HCT116 (cell line): ENCODE data around the gene CDA. TPM values are rescaled to one million over a fixed set of nuclear protein-coding genes. Genes with fewer than 3 reads are reported as not detected.

Source experiments
- ATAC-seq: fragments of 200-7000 bp; cut with Tn5 transposase; 2 replicates; pipeline ENCODE4 v1.9.1; 2020; ENCODE audit warnings: mild to moderate bottlenecking, moderate library complexity
- BruUV-seq: library from RNA; stranded (reverse); fragments of 400-500 nt; replicated peaks from 2 replicates; lab custom pipeline; 2021; lab: Mats Ljungman, UMichigan
- CTCF ChIA-PET: fragments of 300-600 bp; sonication (Branson Sonifier 250); formaldehyde crosslinking; loops from one replicate; lab custom pipeline; 2021; ENCODE audit warnings: antibody characterized with exemption; lab: Charles Lee
- POLR2A ChIA-PET: fragments of 300-600, 350-600 bp; sonication (Branson Sonifier 250); formaldehyde crosslinking; loops from one replicate; lab custom pipeline; 2021; ENCODE audit warnings: antibody characterized with exemption; lab: Charles Lee
- RAD21 ChIA-PET, 2 experiments: fragments of 300-600 bp; sonication (Branson Sonifier 250); formaldehyde crosslinking; loops; one replicate each; lab custom pipeline; 2023; ENCODE audit warnings: low total read pairs in 2 of 2; ENCODE audit not compliant: uncharacterized antibody in 2 of 2, unreplicated experiment in 2 of 2, low non-redundant PET in 1 of 2; lab: Charles Lee
- DNase-seq: peaks from one replicate; pipeline ENCODE4 v3.0.0-alpha.2; 2010; ENCODE audit warnings: low read depth, low spot score
- H2AFZ ChIP-seq: fragments of 200-600 bp; shearing (Covaris generic), sonication (generic); 2 replicates; pipeline ENCODE4 v1.6.1; 2017; ENCODE audit warnings: low read depth, mixed run types, mixed read lengths, antibody characterized with exemption, low read length; ENCODE audit not compliant: poor library complexity, severe bottlenecking
- H3K27ac ChIP-seq: 2 replicates; pipeline ENCODE4 v1.5.1; 2012; ENCODE audit warnings: low read depth, low read length
- H3K27me3 ChIP-seq: fragments of 200-600 bp; sonication (generic); 2 replicates; pipeline ENCODE4 v1.6.1; 2016; ENCODE audit warnings: mixed run types, low read length, mixed read lengths; ENCODE audit not compliant: insufficient read depth
- H3K36me3 ChIP-seq, 2 experiments: fragments of 200-500 bp in 1 of 2; fragments of 200-600 bp in 1 of 2; sonication (Bioruptor generic) in 1 of 2; sonication (generic) in 1 of 2; 2 replicates each; pipeline versions ENCODE4 v1.5.1 to v1.6.1; 2014 to 2016; ENCODE audit warnings: low read length in 2 of 2, inconsistent platforms in 1 of 2, mixed read lengths in 1 of 2, mixed run types in 1 of 2; ENCODE audit not compliant: insufficient read depth in 2 of 2, control insufficient read depth in 1 of 2
- H3K4me1 ChIP-seq, 2 experiments: fragments of 200-600 bp in 1 of 2; sonication (generic) in 1 of 2; 2 replicates each; pipeline versions ENCODE4 v1.5.1 to v1.6.1; 2012 to 2017; ENCODE audit warnings: low read length in 2 of 2, inconsistent platforms in 1 of 2, mild to moderate bottlenecking in 1 of 2, mixed read lengths in 1 of 2, mixed run types in 1 of 2, moderate library complexity in 1 of 2; ENCODE audit not compliant: insufficient read depth in 2 of 2, control insufficient read depth in 1 of 2
- H3K4me2 ChIP-seq: fragments of 200-600 bp; sonication (generic); 2 replicates; pipeline ENCODE4 v1.6.1; 2017; ENCODE audit warnings: mixed run types, low read length, mixed read lengths
- H3K4me3 ChIP-seq, 2 experiments: fragments of 200-600 bp in 1 of 2; sonication (generic) in 1 of 2; replicated peaks in 1 of 2; 2 replicates each; pipeline ENCODE4 v1.5.1; 2011 to 2016; ENCODE audit warnings: low read length in 2 of 2, control low read depth in 1 of 2, low read depth in 1 of 2, mild to moderate bottlenecking in 1 of 2, mixed read lengths in 1 of 2, mixed run types in 1 of 2
- H3K79me2 ChIP-seq: fragments of 200-600 bp; sonication (generic); 2 replicates; pipeline ENCODE4 v1.6.1; 2017; ENCODE audit warnings: mild to moderate bottlenecking, mixed run types, low read length, moderate library complexity, mixed read lengths; ENCODE audit not compliant: insufficient read depth
- H3K9ac ChIP-seq: fragments of 200-600 bp; sonication (generic); 2 replicates; pipeline ENCODE4 v1.6.1; 2016; ENCODE audit warnings: low read length, mixed read lengths
- H3K9me2 ChIP-seq: fragments of 200-600 bp; sonication (generic), shearing (Covaris generic); 2 replicates; pipeline ENCODE4 v1.6.1; 2017; ENCODE audit warnings: mixed run types, mild to moderate bottlenecking, moderate library complexity; ENCODE audit not compliant: insufficient read depth
- H3K9me3 ChIP-seq, 2 experiments: fragments of 200-500 bp in 1 of 2; fragments of 200-600 bp in 1 of 2; sonication (Bioruptor generic) in 1 of 2; sonication (generic) in 1 of 2; 2 replicates each; pipeline ENCODE4 v1.6.1; 2014 to 2017; ENCODE audit warnings: low read length in 2 of 2, mixed read lengths in 2 of 2, inconsistent platforms in 1 of 2, low read depth in 1 of 2, mild to moderate bottlenecking in 1 of 2, mixed run types in 1 of 2, moderate library complexity in 1 of 2; ENCODE audit not compliant: control insufficient read depth in 1 of 2, insufficient read depth in 1 of 2
- H4K20me1 ChIP-seq: fragments of 200-600 bp; sonication (generic), shearing (Covaris generic); 2 replicates; pipeline ENCODE4 v1.6.1; 2017; ENCODE audit warnings: mixed run types, mild to moderate bottlenecking, moderate library complexity; ENCODE audit not compliant: insufficient read depth
- ATF3 ChIP-seq: IDR thresholded peaks from 2 replicates; pipeline ENCODE4 v1.6.1; 2012
- CEBPB ChIP-seq: IDR thresholded peaks from 2 replicates; pipeline ENCODE4 v1.6.1; 2012; ENCODE audit warnings: low read depth
- CTCF ChIP-seq, 3 experiments: fragments of 200-600 bp in 1 of 3; sonication (generic) in 1 of 3; IDR thresholded peaks in 2 of 3; conservative IDR thresholded peaks in 1 of 3; 2 replicates each; pipeline ENCODE4 v1.5.1; 2012 to 2017; ENCODE audit warnings: low read depth in 2 of 3, low read length in 2 of 3, antibody characterized with exemption in 1 of 3, borderline replicate concordance in 1 of 3, control low read depth in 1 of 3, mild to moderate bottlenecking in 1 of 3, mixed read lengths in 1 of 3, mixed run types in 1 of 3, moderate library complexity in 1 of 3; ENCODE audit not compliant: insufficient read depth in 1 of 3
- EGR1 ChIP-seq: IDR thresholded peaks from 2 replicates; pipeline ENCODE4 v1.6.1; 2012; ENCODE audit warnings: low read depth
- ELF1 ChIP-seq: IDR thresholded peaks from 2 replicates; pipeline ENCODE4 v1.6.1; 2012; ENCODE audit warnings: low read depth, borderline replicate concordance
- MAX ChIP-seq: IDR thresholded peaks from 2 replicates; pipeline ENCODE4 v1.6.1; 2012
- POLR2A ChIP-seq: IDR thresholded peaks from 2 replicates; pipeline ENCODE4 v1.7.0; 2011; ENCODE audit warnings: borderline replicate concordance; ENCODE audit not compliant: insufficient read depth, insufficient read length; ENCODE audit errors: extremely low read depth
- POLR2AphosphoS5 ChIP-seq: IDR thresholded peaks from 2 replicates; pipeline ENCODE4 v1.6.1; 2011; ENCODE audit warnings: mild to moderate bottlenecking, low read depth, low read length, moderate library complexity
- RAD21 ChIP-seq: IDR thresholded peaks from 2 replicates; pipeline ENCODE4 v1.6.1; 2012; ENCODE audit warnings: low read depth, mild to moderate bottlenecking
- SIN3A ChIP-seq: IDR thresholded peaks from 2 replicates; pipeline ENCODE4 v1.6.1; 2012; ENCODE audit warnings: low read depth
- SP1 ChIP-seq: IDR thresholded peaks from 2 replicates; pipeline ENCODE4 v1.6.1; 2012; ENCODE audit warnings: low read depth
- SRF ChIP-seq: IDR thresholded peaks from 2 replicates; pipeline ENCODE4 v1.6.1; 2012; ENCODE audit warnings: low read depth
- TCF7L2 ChIP-seq: IDR thresholded peaks from 2 replicates; pipeline ENCODE4 v1.7.0; 2011; ENCODE audit warnings: borderline replicate concordance, inconsistent platforms; ENCODE audit not compliant: insufficient read depth, insufficient read length; ENCODE audit errors: extremely low read depth
- ZNF274 ChIP-seq: fragments of 200-500 bp; sonication (Bioruptor generic); IDR thresholded peaks from 2 replicates; pipeline ENCODE4 v1.6.1; 2014; ENCODE audit warnings: mild to moderate bottlenecking, low read depth, low read length, inconsistent platforms
- intact Hi-C: fragments of 100-400 bp; cut with micrococcal nuclease; formaldehyde crosslinking; loops from 2 replicates; pipeline ENCODE4 v1.10.0; 2022
- total RNA-seq: library from RNA; stranded (reverse); gene quantifications from one replicate; pipeline ENCODE4 v1.2.1, GENCODE V29; 2021; ENCODE audit not compliant: unreplicated experiment

The CDA gene
- total RNA-seq, 1 experiment from 2014 or later = 28.6 TPM

- TF ChIP-seq CEBPB = no peak
- TF ChIP-seq ATF3 = no peak
- TF ChIP-seq CTCF (IDR thresholded peaks at IDR 0.05 in 2 of 3, conservative IDR thresholded peaks at IDR 0.05 in 1 of 3; ENCODE audit: borderline replicate concordance in 1 of 3, insufficient read depth in 1 of 3, low read depth in 2 of 3, low read length in 2 of 3) = peak in 1 of 3 experiments; percentile 2; a peak in 1 of 6 replicates
- TF ChIP-seq, all 23 proteins: peak for 1
- H3K4me3 ChIP-seq = no peak overlapping the region
- CTCF ChIA-PET = no interaction called here
- H3K4me1 ChIP-seq = peaks cover 0 to under 1% of the 10 kb centered on the region in 2 experiments; a peak in 1 of 4 replicates
- H3K4me2 ChIP-seq = no peak overlapping the region
- H2AFZ ChIP-seq = no peak overlapping the region
- POLR2A ChIA-PET = no interaction called here
- no peaks in the 10 kb centered on the region for H3K9me3 ChIP-seq
- H3K27me3 ChIP-seq = no peaks in the 10 kb centered on the region
- H3K27ac ChIP-seq = no peak overlapping the region
- no peaks in the 10 kb centered on the region for H3K9me2 ChIP-seq
- no TSS peak for BruUV-seq
- DNase-seq (no peak), ATAC-seq (peak; percentile 45; the same call in 1 of the 2 replicates)
- H4K20me1 ChIP-seq = no peaks in the 10 kb centered on the region
- intact Hi-C loops = no loop called here
- peaks cover 41% of the 10 kb centered on the region for H3K79me2 ChIP-seq
- H3K9ac ChIP-seq = no peak overlapping the region
- RAD21 ChIA-PET = no interaction called here
- peaks cover 53 to 72% of the 10 kb centered on the region in 2 experiments for H3K36me3 ChIP-seq
Measured at GRCh38 chr1:20654104-20654690, 65.3 kb downstream of the CDA start.

- POLR2A ChIA-PET = no interaction called here
- H4K20me1 ChIP-seq = no peaks in the 10 kb centered on the region
- CTCF ChIA-PET = no interaction called here
- no peak for ATAC-seq
- H3K9ac ChIP-seq = no peak overlapping the region
- no peak overlapping the region for H3K4me3 ChIP-seq
- H3K9me3 ChIP-seq = no peaks in the 10 kb centered on the region
- no peak overlapping the region for H3K27ac ChIP-seq
- no peak for DNase-seq
- BruUV-seq = no TSS peak
- no peak overlapping the region for H3K4me2 ChIP-seq
- peaks cover 50 to 62% of the 10 kb centered on the region in 2 experiments for H3K36me3 ChIP-seq
- RAD21 ChIA-PET = no interaction called here
- no peaks in the 10 kb centered on the region for H3K27me3 ChIP-seq
- H3K9me2 ChIP-seq = no peaks in the 10 kb centered on the region
- peaks cover 62% of the 10 kb centered on the region for H3K79me2 ChIP-seq
- intact Hi-C loops = no loop called here
- peaks cover 10 to 14% of the 10 kb centered on the region in 2 experiments for H3K4me1 ChIP-seq
- H2AFZ ChIP-seq = no peak overlapping the region
- no peak for TF ChIP-seq POLR2AphosphoS5
- TF ChIP-seq SP1 = no peak
- no peak for TF ChIP-seq POLR2A
- no peak for TF ChIP-seq ELF1
- no peak for TF ChIP-seq EGR1
- no peak for TF ChIP-seq RAD21
- no peak for TF ChIP-seq SRF
- no peak for TF ChIP-seq MAX
- TF ChIP-seq CEBPB = no peak
- no peak for TF ChIP-seq TCF7L2
- TF ChIP-seq ZNF274 = no peak
- no peak for TF ChIP-seq ATF3
- no peak for TF ChIP-seq SIN3A
- TF ChIP-seq CTCF (IDR thresholded peaks at IDR 0.05 in 2 of 3, conservative IDR thresholded peaks at IDR 0.05 in 1 of 3; ENCODE audit: borderline replicate concordance in 1 of 3, insufficient read depth in 1 of 3, low read depth in 2 of 3, low read length in 2 of 3) = no peak
Measured at GRCh38 chr1:20657024-20657423, 68.1 kb downstream of the CDA start.
